AG09309 (cell line): ENCODE results near the gene SMURF1.

Experiments used
- DNase-seq: peaks from one replicate; pipeline ENCODE4 v3.0.0-alpha.2; 2010; ENCODE audit warnings: low read depth
- H3K4me3 ChIP-seq: 2 replicates; pipeline ENCODE4 v1.5.1; 2011; ENCODE audit warnings: mild to moderate bottlenecking, low read depth, low read length, moderate library complexity; ENCODE audit not compliant: control insufficient read depth
- CTCF ChIP-seq: IDR thresholded peaks from 2 replicates; pipeline ENCODE4 v1.5.1; 2011; ENCODE audit warnings: mild to moderate bottlenecking, low read depth, low read length, inconsistent platforms; ENCODE audit not compliant: insufficient read depth, control insufficient read depth; ENCODE audit errors: missing control alignments

The SMURF1 gene

GRCh38 chr7:99011706-99012404 lies 132.1 kb downstream of the SMURF1 start:
- DNase-seq, result no peak
- no peak overlapping the region for H3K4me3 ChIP-seq
- no peak for TF ChIP-seq CTCF

- H3K4me3 ChIP-seq, result no peak overlapping the region
- no peak for TF ChIP-seq CTCF
- DNase-seq, result no peak
Measured at GRCh38 chr7:99011341-99011705, 132.6 kb downstream of the SMURF1 start.

GRCh38 chr7:99010281-99010680 lies 133.6 kb downstream of the SMURF1 start:
- no peak overlapping the region for H3K4me3 ChIP-seq
- no peak for TF ChIP-seq CTCF
- no peak for DNase-seq

- no peak for DNase-seq
- no peak overlapping the region for H3K4me3 ChIP-seq
- TF ChIP-seq CTCF, result no peak
Measured at GRCh38 chr7:99008921-99009530, 134.9 kb downstream of the SMURF1 start.

- no peak overlapping the region for H3K4me3 ChIP-seq
- DNase-seq, result no peak
- TF ChIP-seq CTCF, result no peak
Measured at GRCh38 chr7:99008181-99008631, 135.7 kb downstream of the SMURF1 start.

- TF ChIP-seq CTCF, result no peak
- no peak for DNase-seq
- H3K4me3 ChIP-seq, result no peak overlapping the region
Measured at GRCh38 chr7:99006739-99007424, 137.0 kb downstream of the SMURF1 start.
